GM12873 (cell line): Measurements from ENCODE around the gene PCSK9.

Experiments used
- CTCF ChIP-seq: IDR thresholded peaks from 2 replicates; pipeline ENCODE4 v1.5.1; 2012; ENCODE audit warnings: low read depth, mild to moderate bottlenecking, moderate library complexity, low read length, control low read depth; ENCODE audit not compliant: insufficient read depth; ENCODE audit errors: missing control alignments

The PCSK9 gene

GRCh38 chr1:55001311-55001710 lies 38.0 kb upstream of the PCSK9 start:
- TF ChIP-seq CTCF, result no peak

- TF ChIP-seq CTCF, result no peak
Observed at GRCh38 chr1:55002686-55003085, 36.7 kb upstream of the PCSK9 start.

- TF ChIP-seq CTCF, result no peak
Observed at GRCh38 chr1:55005351-55006140, 33.8 kb upstream of the PCSK9 start.

- no peak for TF ChIP-seq CTCF
Observed at GRCh38 chr1:55006931-55007330, 32.4 kb upstream of the PCSK9 start.

GRCh38 chr1:55007625-55008024 lies 31.7 kb upstream of the PCSK9 start:
- TF ChIP-seq CTCF, result no peak

- TF ChIP-seq CTCF, result no peak
Observed at GRCh38 chr1:55010194-55010886, 29.0 kb upstream of the PCSK9 start.

- TF ChIP-seq CTCF, result no peak
Observed at GRCh38 chr1:55010887-55011217, 28.5 kb upstream of the PCSK9 start.
